Measurements from ENCODE around the gene MVB12A.

MVB12A gene

DNA sequence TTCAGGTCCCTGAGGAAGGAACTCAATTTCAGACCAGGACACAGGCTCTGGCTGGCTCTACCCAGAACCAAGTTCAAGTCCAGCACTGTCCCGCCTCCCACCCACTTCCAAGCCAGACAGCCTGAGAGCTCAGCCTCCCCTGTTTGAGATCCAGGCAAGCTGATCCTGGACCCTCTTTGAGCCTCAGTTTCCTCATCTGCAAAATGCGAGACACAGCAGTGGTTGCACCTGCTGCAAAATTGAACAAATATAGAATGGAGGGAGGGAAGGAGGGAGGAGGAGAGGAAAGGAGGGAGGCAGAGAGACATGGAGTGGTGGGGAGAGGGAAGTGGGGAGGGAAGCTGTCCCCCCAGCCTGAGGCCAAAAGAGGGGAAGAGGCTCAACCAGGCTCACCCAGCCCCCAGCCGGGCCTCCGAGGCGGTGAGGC, 27.9 kb downstream of the MVB12A start:
- DNase-seq: no peak

DNA sequence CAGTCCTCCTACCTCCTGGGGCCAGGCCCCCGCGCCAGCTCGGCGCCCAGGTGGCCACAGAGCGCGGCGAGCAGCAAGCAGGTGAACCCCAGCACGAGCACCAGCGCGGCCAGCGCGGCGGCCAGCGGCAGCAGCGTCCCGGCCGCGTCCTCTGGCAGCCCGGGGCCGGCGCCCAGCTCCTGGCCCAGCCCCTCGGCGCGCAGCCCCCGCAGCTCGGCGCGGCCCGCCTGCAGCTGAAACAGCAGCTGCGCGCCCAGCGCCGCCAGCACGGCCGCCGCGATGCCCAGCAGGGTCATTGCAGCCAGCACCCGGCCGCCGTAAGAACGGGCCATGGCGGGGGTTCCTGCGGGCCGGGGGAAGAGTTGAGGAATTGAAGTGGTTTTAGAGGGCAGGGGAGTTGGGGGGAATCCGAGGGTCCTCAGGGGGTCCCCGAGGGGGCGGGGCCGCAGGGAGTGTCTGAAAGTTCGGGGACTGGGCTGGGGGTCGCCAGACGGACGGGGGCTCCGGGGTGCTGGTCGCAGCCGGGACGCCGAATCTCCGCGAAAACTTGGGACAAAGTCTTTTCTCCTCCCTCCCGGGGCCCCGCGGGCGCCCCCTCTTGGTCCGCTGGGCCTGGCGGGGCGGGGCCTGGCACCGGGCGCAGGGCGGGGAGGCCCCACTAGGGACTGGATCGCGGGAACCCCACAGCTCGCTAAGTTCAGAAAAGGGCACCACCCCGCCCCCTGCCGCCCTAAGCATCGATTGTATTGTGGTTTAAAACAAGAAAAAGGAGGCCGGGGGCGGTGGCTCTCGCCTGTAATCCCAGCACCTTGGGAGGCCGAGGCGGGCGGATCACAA, 28.5 kb downstream of the MVB12A start, which contains the start of gene TMEM221:
Gene TMEM221 (minus strand): TSS at position 538 of the 837 bp plus-strand sequence. CDS start 206 bp downstream, at position 332.
- peak; percentile 57 for DNase-seq

DNA sequence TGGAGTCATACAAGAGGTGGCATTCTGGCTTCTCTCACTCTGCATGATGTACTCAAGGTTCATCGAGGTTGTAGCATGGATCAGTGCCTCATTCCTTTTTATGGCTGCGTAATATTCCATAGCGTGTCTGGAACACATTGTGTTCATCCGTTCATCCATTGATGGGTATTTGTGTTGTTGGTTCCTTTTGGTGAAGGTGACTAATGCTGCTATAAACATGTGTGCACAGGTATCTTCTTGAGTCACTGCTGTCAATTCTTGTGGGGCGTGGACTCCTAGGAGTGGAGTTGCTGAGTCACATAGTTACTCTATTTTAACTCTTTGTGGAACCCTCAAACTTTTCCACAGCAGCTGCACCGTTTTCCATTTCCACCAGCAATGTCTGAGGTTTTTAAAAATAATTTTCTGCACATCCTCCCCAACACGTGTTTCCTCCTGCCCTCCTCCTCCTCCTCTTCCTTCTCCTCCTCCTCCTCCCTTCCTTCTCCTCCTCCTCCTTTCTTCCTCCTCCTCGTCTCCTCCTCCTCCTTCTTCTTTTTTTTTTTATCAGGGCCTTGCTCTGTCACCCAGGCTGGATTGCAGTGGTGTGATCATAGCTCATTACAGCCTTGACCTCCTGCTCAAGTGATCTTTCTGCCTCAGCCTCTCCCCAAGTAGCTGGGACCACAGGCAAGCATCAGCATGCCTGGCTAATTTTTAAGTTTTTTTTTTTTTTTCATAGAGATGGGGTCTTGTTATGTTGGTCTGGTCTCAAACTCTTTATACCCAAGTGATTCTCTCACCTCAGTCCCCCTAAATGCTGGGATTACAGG, 30.6 kb downstream of the MVB12A start:
- peak; percentile 58 for DNase-seq

DNA sequence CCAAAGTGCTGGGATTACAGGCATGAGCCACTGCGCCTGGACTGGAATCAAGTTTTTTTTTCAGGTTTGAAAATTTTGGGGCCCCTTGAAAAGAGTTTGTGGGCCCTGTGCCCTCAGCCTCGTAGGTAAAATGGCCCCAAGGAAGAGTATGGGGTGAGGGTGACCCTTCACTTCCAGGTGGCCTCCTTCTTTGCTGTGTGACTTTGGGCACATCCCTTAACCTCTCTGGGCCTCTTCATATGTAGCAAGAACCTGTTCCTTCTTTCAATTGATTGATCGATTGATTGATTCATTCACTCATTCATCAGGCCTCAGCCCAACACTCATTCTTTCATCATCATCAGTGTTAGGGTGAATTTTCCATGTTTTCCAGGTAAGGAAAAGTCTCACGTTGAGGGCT, 32.0 kb downstream of the MVB12A start:
- no peak for DNase-seq

DNA sequence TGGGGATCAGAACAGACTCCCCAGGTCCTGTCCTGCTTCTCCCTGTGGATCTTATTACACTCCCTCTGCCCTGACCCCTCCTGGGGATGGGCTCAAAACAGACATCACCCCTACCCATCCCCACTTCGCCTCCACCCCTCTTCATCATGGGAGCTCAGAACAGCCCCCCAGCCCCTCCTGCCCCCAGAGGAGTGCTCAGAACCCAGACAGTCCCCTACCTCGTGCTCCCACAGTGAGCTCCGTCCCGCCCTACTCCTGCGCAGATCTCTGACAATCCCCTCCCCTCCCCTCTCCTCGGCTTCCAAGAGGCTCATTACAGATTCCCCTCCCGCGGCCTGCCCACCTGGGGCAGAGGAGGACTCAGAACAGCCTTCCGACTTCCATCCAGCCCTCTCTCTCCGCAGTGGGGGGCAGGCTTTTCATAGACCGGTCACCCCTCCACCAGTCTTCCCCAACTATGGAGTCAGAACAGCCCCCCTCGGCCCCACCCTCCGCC, 34.8 kb downstream of the MVB12A start:
- no peak for DNase-seq

DNA sequence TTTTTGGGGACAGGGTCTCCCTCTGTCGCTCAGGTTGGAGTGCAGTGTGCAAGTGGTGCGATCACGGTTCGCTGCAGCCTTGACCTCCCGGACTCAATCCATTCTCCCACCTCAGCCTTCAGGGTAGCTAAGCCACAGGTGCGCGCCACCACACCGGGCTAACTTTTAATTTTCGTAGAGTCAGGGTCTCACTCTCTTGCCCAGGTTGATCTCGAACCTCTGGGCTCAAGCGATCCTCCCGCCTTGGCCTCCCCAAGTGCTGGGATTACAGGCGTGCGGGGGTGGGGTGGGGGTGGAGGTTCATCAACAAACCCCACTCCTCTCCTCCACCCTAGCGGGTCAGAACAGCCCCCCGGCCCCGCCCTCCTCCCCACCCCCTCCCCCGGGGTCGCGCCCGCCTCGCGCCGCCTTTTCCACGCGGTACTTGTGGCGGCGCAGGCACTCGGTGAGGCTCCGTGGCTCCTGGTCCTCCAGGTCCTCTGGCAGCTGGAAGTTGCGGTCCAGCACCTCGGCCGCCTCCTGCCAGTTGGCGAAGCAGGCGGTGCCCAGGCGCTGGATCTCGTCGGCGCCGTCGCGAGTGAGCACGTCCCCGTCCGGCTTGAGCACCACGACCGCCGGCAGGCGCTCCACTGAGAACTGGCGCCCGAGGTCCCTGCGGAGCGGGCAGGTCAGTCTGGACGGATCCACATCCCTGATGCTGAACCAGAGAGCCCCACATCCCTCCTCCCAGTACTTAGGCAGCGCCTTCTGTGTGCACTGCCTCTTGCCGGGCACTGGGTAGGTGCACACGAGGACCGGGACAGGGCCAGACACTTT, 35.7 kb downstream of the MVB12A start:
- DNase-seq: no peak

DNA sequence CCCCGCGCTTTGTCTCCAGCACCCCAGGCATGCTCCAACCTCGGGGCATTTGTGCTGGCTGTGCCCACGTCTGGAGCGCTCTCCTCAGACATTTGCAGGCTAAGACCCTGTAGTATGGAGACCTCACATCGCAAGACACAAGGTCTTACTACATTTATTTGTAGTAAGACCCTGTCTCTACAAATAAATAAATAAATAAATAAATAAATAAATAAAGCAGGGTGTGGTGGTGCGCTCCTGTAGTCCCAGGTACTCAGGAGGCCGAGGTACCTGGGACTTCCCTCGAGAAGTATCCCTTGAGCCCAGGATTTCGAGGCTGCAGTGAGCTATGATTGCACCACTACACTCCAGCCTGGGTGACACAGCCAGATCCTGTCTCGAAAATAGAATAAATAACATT, 36.3 kb downstream of the MVB12A start:
- DNase-seq: no peak

DNA sequence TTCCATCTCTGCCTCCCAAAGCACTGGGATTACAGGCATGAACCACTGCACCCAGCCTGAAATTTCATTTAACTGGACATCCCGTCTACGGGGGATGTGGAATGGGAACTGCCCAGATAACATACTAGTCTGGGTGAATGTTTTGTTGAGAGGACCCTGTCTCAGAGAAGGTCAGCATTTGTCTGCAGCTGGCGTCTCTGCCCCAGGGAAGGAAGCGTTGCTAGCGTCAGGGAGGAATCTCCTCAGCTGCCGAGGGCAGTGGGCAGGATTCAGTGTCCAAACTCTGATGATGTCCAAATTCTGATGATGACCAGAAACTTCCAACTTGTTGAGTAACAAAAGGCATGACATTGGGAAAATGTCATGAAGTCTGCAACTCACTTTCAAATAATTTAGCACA, 37.8 kb downstream of the MVB12A start:
- no peak for DNase-seq

DNA sequence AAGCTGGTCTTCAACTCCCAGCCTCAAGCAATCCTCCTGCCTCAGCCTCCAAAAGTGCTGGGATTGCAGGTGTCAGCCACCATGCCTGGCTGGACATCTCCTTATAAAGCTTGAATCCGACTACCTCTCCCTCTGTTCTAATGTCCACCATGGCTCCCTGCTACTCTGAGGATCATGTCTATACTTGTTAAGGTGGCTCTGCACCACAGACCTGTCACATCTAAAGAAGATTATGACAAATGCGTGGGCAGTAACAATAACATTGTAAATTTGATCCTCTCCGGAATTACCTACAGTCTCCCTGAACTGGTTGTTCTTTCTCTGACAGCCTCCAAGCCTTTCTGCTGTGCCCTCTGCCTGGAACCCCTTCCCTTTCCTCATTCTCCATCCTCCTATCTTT, 39.1 kb downstream of the MVB12A start:
- DNase-seq: no peak

DNA sequence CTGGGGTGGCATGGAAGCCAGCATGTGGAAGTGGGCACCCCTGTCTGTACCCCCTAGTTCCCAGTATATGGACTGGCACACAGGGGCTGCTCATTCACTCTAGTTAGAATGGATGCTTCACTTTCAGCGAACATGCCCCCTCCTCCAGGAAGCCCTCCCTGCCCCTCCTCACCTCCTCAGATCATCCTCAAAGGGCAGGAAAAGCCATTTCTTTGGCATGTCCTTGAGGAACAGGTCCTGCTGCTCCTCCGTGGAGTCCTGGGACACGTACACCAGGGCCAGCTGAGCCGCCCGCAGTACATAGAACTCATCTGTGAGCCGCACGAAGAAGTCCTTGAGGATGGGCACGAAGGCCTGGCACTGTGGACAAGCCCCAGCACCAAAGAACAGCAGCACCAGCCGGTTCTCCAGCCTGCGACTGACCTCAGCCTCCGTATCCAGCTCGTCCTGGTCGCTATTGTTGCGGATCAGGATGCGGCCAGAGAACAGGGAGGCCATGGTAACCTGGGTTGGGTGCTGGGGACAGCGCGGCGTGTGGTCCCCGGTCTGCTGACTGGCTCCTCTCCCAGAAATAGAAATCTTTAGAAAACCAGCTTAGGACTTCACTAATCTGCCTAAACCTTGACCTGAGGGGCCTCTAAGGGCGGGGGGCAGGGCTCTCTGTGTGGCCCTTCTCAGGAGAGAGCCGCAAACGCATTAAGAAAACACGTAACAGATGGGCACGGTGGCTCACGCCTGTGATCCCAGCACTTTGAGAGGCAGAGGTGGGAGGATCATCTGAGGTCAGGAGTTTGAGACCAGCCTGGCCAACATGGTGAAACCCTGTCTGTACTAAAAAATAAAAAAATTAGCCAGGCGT, 40.8 kb downstream of the MVB12A start, which contains the start of gene NXNL1:
Gene NXNL1 (minus strand): TSS at position 555 of the 859 bp plus-strand sequence. CDS start 57 bp downstream, at position 498.
- DNase-seq: no peak

DNA sequence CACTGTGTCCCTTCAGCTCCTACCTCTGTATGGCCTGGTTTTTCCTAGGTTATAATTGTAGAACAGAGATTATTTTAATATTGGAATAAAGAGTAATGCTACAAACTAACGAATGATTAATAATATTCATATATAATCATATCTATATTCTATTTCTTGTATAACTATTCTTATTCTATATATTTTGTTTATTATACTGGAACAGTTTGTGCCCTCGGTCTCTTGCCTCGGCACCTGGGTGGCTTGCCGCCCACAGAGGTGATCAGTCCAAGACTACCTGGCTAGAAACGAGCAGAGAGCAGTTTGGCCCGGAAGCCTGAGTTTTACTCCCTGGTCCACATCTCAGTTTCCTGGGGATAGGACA, 46.6 kb downstream of the MVB12A start:
- no peak for DNase-seq

DNA sequence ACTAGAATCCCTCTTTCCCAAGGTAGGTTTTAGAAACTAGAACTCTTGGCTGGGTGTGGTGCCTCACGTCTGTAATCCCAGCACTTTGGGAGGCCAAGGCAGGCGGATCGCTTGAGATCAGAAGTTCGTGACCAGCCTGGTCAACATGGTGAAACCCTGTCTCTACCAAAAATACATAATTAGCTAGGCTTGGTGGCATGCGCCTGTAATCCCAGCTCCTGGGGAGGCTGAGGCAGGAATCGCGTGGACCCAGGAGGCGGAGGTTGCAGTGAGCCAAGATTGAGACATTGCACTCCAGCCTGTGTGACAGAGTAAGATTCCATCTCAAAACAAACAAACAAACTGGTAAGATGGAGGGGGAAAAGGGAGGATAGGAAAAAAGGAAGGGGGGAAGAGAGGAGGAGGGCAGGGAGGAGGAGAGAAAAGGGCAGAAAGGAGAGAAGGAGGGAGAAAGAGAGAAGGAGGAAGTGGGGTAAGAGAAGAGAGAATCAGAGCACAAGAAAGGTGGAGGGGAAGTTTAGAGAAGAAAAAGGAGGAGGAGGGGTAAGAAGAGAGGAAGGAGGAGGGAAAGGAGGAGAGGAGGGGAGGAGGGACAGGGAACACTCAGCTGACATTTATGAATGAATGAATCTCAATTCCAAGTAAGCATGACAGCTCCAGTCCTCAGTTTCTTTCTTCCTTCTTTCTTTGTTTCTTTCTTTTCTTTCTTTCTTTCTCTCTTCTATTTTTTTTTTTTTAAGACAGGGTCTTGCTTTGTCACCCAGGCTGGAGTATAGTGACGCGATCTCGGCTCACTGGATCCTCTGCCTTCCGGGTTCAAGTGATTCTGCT, 47.8 kb downstream of the MVB12A start:
- no peak for DNase-seq

DNA sequence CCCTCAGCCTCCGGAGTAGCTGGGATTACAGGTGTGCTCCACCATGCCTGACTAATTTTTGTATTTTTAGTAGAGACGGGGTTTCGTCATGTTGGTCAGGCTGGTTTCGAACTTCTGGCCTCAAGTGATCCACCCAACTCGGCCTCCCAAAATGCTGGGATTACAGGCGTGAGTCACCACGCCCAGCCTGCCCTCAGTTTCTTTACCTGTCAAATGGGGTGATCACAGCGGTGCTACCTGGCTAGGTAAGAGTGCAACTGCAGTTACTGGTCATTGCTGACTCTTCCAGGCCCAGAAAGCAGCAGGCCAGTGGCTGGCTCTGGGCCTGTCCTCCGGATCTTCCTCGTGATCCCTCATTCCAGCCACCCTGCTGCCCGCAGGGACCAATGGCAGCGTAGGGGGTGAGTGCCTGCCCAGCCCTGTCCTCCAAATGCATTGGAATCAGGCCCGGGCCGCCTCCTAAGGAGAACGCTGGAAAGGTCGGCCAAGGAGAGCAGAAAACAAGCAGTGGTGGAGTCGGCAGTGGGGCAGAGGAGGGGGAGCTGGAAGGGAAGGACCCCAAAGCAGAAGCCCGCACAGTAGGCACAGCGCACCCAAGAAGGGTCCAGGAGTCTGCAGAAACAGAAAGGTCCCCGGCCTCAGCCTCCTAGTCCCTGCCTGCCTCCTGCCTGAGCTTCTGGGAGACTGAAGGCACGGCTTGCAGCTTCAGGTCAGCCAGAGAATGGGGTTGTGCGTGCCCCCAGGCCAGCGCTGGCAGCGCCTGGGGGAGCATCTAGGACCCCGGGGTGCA, 48.6 kb downstream of the MVB12A start:
- no peak for DNase-seq

DNA sequence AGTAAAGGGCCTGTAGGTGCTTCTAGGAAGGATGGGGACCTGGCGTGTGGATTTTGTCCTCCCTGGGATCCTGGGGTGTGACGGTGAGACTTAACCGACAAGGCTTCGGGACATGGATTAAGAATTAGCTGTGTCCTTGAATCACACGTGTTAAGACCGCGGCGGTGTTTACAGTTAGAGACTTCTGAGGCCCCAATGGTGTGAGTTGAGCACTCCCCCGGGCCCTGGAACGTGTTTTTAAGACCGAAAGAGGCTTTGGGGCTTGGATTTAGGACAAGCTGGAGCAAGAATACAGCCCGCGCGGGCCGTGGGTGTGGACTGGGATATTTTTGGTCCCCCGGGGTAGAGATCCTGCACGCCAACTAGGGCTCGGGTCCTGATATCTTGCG, 49.2 kb downstream of the MVB12A start:
- DNase-seq: no peak

DNA sequence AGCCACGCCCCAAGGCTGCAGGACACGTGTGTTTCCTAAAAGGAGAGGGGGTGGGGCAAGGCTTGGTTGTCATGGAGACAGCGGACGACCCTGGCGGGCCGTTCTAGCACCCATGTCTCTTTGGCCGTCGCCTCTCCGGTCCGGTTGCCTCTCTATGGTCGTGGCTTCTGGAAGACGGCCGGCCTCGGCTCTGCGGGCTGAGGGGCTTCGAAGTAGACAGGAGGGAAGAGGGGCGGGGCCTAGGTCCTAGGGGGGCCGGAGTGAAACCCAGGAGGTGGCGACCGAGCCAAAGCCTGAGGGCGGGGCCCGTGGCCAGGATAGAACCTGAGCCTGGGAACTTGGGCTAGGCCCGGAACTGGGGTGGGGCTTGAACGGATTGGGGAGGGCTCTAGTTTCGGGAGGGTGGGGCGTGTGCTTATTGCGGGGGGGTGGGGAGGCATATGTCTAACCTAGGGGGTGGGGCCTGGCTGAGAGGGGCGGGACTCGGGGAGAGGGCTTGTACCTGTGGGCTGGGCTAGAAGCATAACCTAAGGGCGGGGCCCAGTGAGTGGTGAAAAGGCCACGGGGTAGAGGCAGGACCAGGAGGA, 49.7 kb downstream of the MVB12A start:
- peak; percentile 90 for DNase-seq

DNA sequence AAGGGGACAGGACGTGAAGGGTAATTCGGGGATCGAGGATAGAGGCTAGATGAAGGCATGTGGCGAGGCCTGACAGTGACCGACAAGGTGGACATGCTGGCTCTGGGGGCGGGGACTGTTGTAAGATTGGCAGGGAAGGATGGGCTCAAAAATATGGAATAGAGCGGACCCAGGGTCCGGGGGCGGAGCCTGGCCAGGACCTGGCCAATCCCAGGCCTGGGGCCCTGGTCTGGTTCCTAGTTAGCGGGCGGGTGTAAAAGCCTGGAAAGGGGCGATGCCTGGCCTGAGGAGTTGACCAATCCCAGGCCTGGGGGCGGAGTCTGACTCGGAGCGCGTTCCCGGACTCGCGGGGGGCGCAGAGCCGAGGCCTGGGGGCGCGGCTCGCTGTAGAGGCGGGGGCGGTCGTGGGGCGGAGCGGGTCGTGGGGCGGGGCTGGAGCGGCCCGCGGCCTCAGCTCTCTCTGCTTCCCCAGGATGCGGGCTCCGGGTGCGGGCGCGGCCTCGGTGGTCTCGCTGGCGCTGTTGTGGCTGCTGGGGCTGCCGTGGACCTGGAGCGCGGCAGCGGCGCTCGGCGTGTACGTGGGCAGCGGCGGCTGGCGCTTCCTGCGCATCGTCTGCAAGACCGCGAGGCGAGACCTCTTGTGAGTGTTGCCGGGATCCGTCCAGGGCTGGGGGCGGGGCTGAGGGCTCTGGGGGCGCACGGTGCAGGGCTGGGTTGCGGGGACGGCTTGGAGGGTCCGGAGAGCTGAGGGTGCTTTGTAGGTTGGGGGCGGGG, 50.4 kb downstream of the MVB12A start, which contains the start of gene SLC27A1:
Gene SLC27A1 (plus strand): TSS at position 457 of the 774 bp plus-strand sequence. CDS start 17 bp downstream, at position 474.
- peak; percentile 91 for DNase-seq

DNA sequence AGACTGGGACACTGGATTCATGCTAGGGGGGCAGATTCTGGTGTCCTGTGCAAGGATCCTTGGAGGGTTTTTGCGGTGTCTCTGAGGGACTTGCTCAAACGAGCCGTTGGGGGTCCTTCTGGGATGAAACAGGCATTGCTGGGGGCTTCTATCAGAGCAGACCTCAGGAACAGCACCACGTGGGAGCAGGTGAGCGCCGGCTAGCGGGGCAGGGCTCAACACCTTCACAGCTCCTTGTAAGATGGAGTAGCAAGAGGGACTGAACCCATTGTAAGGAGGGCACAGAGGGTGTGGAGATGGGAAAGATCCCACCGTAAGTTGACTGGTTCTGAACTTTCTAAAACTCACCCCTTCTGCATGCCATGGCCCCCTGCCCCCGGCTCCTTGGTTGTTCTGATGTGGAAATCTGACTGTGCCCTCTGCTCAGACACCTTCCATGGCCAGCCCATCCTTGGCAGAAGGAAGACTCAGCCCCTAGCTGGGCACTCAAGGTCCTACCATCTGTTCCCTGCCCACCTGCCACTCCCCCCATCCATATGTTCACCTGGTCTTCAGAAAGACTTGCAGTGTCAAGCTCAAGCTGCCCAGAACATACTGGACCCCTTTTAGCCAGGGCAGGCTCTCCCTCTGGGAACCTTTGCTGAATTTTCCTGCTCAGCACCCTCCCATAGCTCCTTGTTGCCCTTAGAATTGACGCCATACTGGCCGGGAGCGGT, 51.7 kb downstream of the MVB12A start:
- DNase-seq: no peak

DNA sequence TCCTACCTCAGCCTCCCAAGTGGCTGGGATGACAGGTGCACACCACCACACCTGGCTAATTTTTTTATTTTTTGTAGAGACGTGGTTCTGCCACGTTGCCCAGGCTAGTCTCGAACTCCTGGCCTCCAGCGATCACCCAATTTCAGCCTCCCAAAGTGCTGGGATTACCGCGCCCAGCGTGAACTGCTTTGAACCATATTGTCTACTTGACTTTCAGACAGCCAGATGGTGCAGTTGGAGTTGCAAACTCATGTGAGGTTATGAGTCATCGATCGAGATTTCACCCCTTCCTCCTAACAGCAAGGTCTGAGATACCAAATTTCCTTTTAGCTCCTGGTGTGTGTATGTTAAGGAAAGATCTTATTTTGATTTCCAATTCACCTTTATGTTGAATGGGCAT, 53.2 kb downstream of the MVB12A start:
- DNase-seq: no peak
